ENCODE results near the gene MAST3. TPM values are rescaled to one million over a fixed set of nuclear protein-coding genes. Genes with fewer than 3 reads are reported as not detected.

MAST3 gene
- total and polyA plus RNA-seq, 2 of the 13 experiments (the other 11 are each of a cell fraction or from before 2014, with no cell fraction given) = 4.1 to 4.6 TPM

GRCh38 chr19:18100710-18101109, 3.1 kb downstream of the MAST3 start (continued):
- TF ChIP-seq HDAC2 (CRISPR knock-in tag; IDR thresholded peaks at IDR 0.05) (no peak), GMEB1 (CRISPR knock-in tag; IDR thresholded peaks at IDR 0.05; ENCODE audit: borderline replicate concordance) (no peak), MTA3 (CRISPR knock-in tag; IDR thresholded peaks at IDR 0.05) (no peak), CENPBD1 (CRISPR knock-in tag; IDR thresholded peaks at IDR 0.05; ENCODE audit: borderline replicate concordance, low read depth) (no peak), IKZF5 (CRISPR knock-in tag; IDR thresholded peaks at IDR 0.05) (no peak), GTF2F1 (IDR thresholded peaks at IDR 0.05; ENCODE audit: low read length) (no peak), ZBTB8A (CRISPR knock-in tag; IDR thresholded peaks at IDR 0.05; ENCODE audit: borderline replicate concordance, low read depth) (no peak), REXO4 (CRISPR knock-in tag; IDR thresholded peaks at IDR 0.05; ENCODE audit: borderline replicate concordance) (no peak), NR2F6 (IDR thresholded peaks at IDR 0.05) (peak; percentile 69), NR2F6 (CRISPR knock-in tag; IDR thresholded peaks at IDR 0.05) (peak; percentile 85), MAFK (conservative IDR thresholded peaks at IDR 0.05 in 1 of 2, IDR thresholded peaks at IDR 0.05 in 1 of 2; ENCODE audit: low read length in 2 of 2) (no peak), DPF2 (CRISPR knock-in tag; IDR thresholded peaks at IDR 0.05; ENCODE audit: borderline replicate concordance, low read depth) (no peak), ZBTB25 (CRISPR knock-in tag; IDR thresholded peaks at IDR 0.05) (no peak), MED13 (CRISPR knock-in tag; IDR thresholded peaks at IDR 0.05) (no peak), ELK4 (CRISPR knock-in tag; IDR thresholded peaks at IDR 0.05; ENCODE audit: borderline replicate concordance) (no peak), ATF6 (CRISPR knock-in tag; conservative IDR thresholded peaks at IDR 0.05) (no peak), STAT6 (CRISPR knock-in tag; IDR thresholded peaks at IDR 0.05; ENCODE audit: borderline replicate concordance) (no peak), ZKSCAN5 (CRISPR knock-in tag; IDR thresholded peaks at IDR 0.05) (no peak), E2F1 (CRISPR knock-in tag; IDR thresholded peaks at IDR 0.05) (no peak)

Data from HepG2 (cell line).